Right atrium auricular region (tissue), 2 donors: ENCODE measurements around the gene PNPT1. TPM values are rescaled to one million over a fixed set of nuclear protein-coding genes. Genes with fewer than 3 reads are reported as not detected.
A peak's percentile ranks its signal among the peaks of the same experiment; 100 is the strongest.

Source experiments
- DNase-seq: peaks from one replicate; pipeline ENCODE4 v3.0.0-alpha.2; 2019; ENCODE audit warnings: low spot score
- H3K27ac ChIP-seq, 2 donors: fragments of 200-600 bp; sonication (generic); 1 replicate in 1 of 2; 2 replicates in 1 of 2; pipeline ENCODE4 v1.5.1; 2016 to 2019
- H3K27me3 ChIP-seq, 2 donors: fragments of 200-600 bp; sonication (generic); one replicate each; pipeline versions ENCODE4 v1.5.1 to v1.6.0; 2017 to 2019
- H3K36me3 ChIP-seq: fragments of 200-600 bp; sonication (generic); one replicate; pipeline ENCODE4 v1.5.1; 2016
- H3K4me1 ChIP-seq, 2 donors: fragments of 200-600 bp; sonication (generic); one replicate each; pipeline versions ENCODE4 v1.5.1 to v1.6.0; 2017 to 2019
- H3K4me3 ChIP-seq, 2 donors: fragments of 200-600 bp; sonication (generic); 1 replicate in 1 of 2; 2 replicates in 1 of 2; pipeline ENCODE4 v1.5.1; 2017 to 2019; ENCODE audit warnings: mild to moderate bottlenecking in 1 of 2, moderate library complexity in 1 of 2
- H3K9me3 ChIP-seq, 2 donors: fragments of 200-600 bp; sonication (generic); one replicate each; pipeline ENCODE4 v1.5.1; 2019
- CTCF ChIP-seq, 2 donors: fragments of 200-600 bp; sonication (generic); IDR thresholded peaks; one replicate each; pipeline ENCODE4 v1.5.1; 2019; ENCODE audit warnings: antibody characterized with exemption in 2 of 2
- total RNA-seq, 2 donors: library from RNA; depleted of rRNA; stranded (reverse); fragments of >200 nt; gene quantifications; one replicate each; pipeline ENCODE4 v1.1.0, GENCODE V29; 2016

Gene PNPT1
- total RNA-seq, 2 donors from 2014 or later, result 8.1 to 11.9 TPM

- no peak for DNase-seq
- Histone ChIP-seq H3K4me1 (no peaks in the 10 kb centered on the region), H3K27me3 (no peaks in the 10 kb centered on the region), H3K27ac (no peak overlapping the region), H3K4me3 (no peak overlapping the region), H3K36me3 (peaks cover 37% of the 10 kb centered on the region), H3K9me3 (no peaks in the 10 kb centered on the region)
- TF ChIP-seq CTCF (IDR thresholded peaks at IDR 0.05), result no peak
Observed at GRCh38 chr2:55636831-55637230, 56.8 kb downstream of the PNPT1 start.

DNA sequence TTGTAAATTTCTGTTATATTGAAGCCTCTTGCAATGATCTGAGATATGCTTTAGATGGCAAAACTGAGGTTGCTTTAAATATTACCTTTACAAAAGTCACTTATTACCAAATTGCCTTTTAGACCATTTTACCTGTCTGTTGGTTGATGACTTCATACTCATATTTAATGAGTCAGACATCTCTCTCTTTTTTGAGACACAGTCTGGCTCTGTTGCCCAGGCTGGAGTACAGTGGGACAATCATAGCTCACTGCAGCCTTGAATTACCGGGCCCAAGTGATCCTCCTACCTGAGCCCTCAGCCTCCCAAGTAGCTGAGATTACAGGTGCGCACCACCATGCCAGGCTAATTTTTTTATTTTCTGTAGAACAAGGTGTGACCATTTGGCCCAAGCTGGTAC is 64.7 kb downstream of the PNPT1 start:
- Histone ChIP-seq H3K9me3 (no peaks in the 10 kb centered on the region), H3K27ac (no peak overlapping the region), H3K36me3 (peaks cover 8% of the 10 kb centered on the region), H3K4me3 (no peak overlapping the region), H3K4me1 (peaks cover 0 to 7% of the 10 kb centered on the region in 2 donors), H3K27me3 (no peaks in the 10 kb centered on the region)
- no peak for DNase-seq
- no peak for TF ChIP-seq CTCF (IDR thresholded peaks at IDR 0.05)

GRCh38 chr2:55627915-55628314 is 65.7 kb downstream of the PNPT1 start:
- H3K27ac ChIP-seq, result no peak overlapping the region
- no peaks in the 10 kb centered on the region for H3K27me3 ChIP-seq
- no peak overlapping the region for H3K4me3 ChIP-seq
- peaks cover 0 to 7% of the 10 kb centered on the region in 2 donors for H3K4me1 ChIP-seq
- no peaks in the 10 kb centered on the region for H3K9me3 ChIP-seq
- no peak for DNase-seq
- no peak for TF ChIP-seq CTCF (IDR thresholded peaks at IDR 0.05)
- peaks cover 5% of the 10 kb centered on the region for H3K36me3 ChIP-seq

GRCh38 chr2:55621802-55622201 is 71.8 kb downstream of the PNPT1 start:
- Histone ChIP-seq H3K27me3 (no peaks in the 10 kb centered on the region), H3K4me3 (no peak overlapping the region), H3K9me3 (no peaks in the 10 kb centered on the region), H3K27ac (no peak overlapping the region), H3K36me3 (no peaks in the 10 kb centered on the region), H3K4me1 (peaks cover 0 to 37% of the 10 kb centered on the region in 2 donors)
- DNase-seq, result no peak
- no peak for TF ChIP-seq CTCF (IDR thresholded peaks at IDR 0.05)

- Histone ChIP-seq H3K27ac (no peak overlapping the region), H3K9me3 (no peaks in the 10 kb centered on the region), H3K27me3 (no peaks in the 10 kb centered on the region), H3K4me1 (peaks cover 0 to 41% of the 10 kb centered on the region in 2 donors), H3K36me3 (no peaks in the 10 kb centered on the region), H3K4me3 (no peak overlapping the region)
- no peak for DNase-seq
- peak in 1 of 2 donors; percentile 32 for TF ChIP-seq CTCF (IDR thresholded peaks at IDR 0.05)
Observed at GRCh38 chr2:55620123-55620779, 73.4 kb downstream of the PNPT1 start.
